Heart left ventricle (tissue), 16 donors: ENCODE measurements around the gene C16orf96. TPM values are rescaled to one million over a fixed set of nuclear protein-coding genes. Genes with fewer than 3 reads are reported as not detected.

Experiments used
- ATAC-seq, 4 donors: fragments of 200-7000 bp; cut with Tn5 transposase; one replicate each; pipeline ENCODE4 v1.9.1; 2020 to 2022; ENCODE audit warnings: moderate library complexity in 4 of 4, mild to moderate bottlenecking in 3 of 4, moderate number of reproducible peaks in 1 of 4
- DNase-seq, 5 donors: peaks; one replicate each; pipeline ENCODE4 v3.0.0-alpha.2; 2020
- H3K27ac ChIP-seq, 12 donors: fragments of 200-600 bp; sonication (generic) in 4 of 12; one replicate each; pipeline versions ENCODE4 v1.5.0 to v1.8.0; 2016 to 2022; ENCODE audit warnings: mild to moderate bottlenecking in 2 of 12
- H3K27me3 ChIP-seq, 9 donors: fragments of 200-600 bp; sonication (generic) in 2 of 9; one replicate each; pipeline versions ENCODE4 v1.5.1 to v1.8.0; 2016 to 2022; ENCODE audit warnings: mild to moderate bottlenecking in 3 of 9
- H3K36me3 ChIP-seq, 9 donors: fragments of 200-600 bp; sonication (generic) in 2 of 9; one replicate each; pipeline versions ENCODE4 v1.5.0 to v1.8.0; 2018 to 2022; ENCODE audit warnings: mild to moderate bottlenecking in 2 of 9
- H3K4me1 ChIP-seq, 12 donors: fragments of 200-600 bp; sonication (generic) in 4 of 12; one replicate each; pipeline versions ENCODE4 v1.5.0 to v1.8.0; 2016 to 2022; ENCODE audit warnings: mild to moderate bottlenecking in 3 of 12
- H3K4me3 ChIP-seq, 12 donors: fragments of 200-600 bp; sonication (generic) in 4 of 12; one replicate each; pipeline versions ENCODE4 v1.5.0 to v1.8.0; 2017 to 2022; ENCODE audit warnings: mild to moderate bottlenecking in 9 of 12, moderate library complexity in 4 of 12
- H3K9me3 ChIP-seq, 12 donors: fragments of 200-600 bp; sonication (generic) in 4 of 12; one replicate each; pipeline versions ENCODE4 v1.5.0 to v1.8.0; 2016 to 2022; ENCODE audit warnings: mild to moderate bottlenecking in 1 of 12
- POLR2A ChIP-seq, 2 donors: fragments of 450-650 bp; IDR thresholded peaks; one replicate each; pipeline ENCODE4 v1.6.1; 2017; ENCODE audit warnings: antibody characterized with exemption in 2 of 2, mild to moderate bottlenecking in 2 of 2, moderate library complexity in 2 of 2
- WGBS, 4 donors: extraction: QIAGEN DNeasy Blood & Tissue Kit in 2 of 4; methylation state at CpG; one replicate each; pipeline versions ENCODE4 v1.1.5 to v1.1.7; 2013 to 2018; 5-methylcytosine and 5-hydroxymethylcytosine counted together
- intact Hi-C, 10 donors: fragments of 100-400 bp; cut with DNase I; formaldehyde crosslinking; loops; one replicate each; pipeline versions ENCODE4 v1.11.1 to v1.14.2; 2022
- polyA plus RNA-seq, 2 donors: library from polyadenylated mRNA; stranded (reverse); fragments of 200-250 nt; gene quantifications; one replicate each; pipeline ENCODE4 v1.2.3, GENCODE V29; 2013
- total RNA-seq, 9 donors: library from RNA; depleted of rRNA in 2 of 9; stranded (reverse); fragments of >200 nt in 2 of 9; fragmentation: NEBNext Ultra II Directional in 3 of 9; extraction: Animal tissue kit (Norgen Biotek cat#: 25700) in 3 of 9; gene quantifications; one replicate each; pipeline versions ENCODE4 v1.1.0 to v1.2.4, GENCODE V29; 2016 to 2023
- TF ChIP-seq, protein P1 (sequence below), 12 donors: fragments of 200-600 bp; sonication (generic) in 4 of 12; IDR thresholded peaks; one replicate each; pipeline versions ENCODE4 v1.5.0 to v1.8.0; 2018 to 2022; ENCODE audit warnings: antibody characterized with exemption in 12 of 12, mild to moderate bottlenecking in 5 of 12
- donor health status: ischemic (EF 13 %, LVEDD 7.1; RV severe dilation, severe dysfunction).
- donor health status: healthy with polysubstance abuse.
- donor health status: DM: no; HTN: yes; CAD: no.
- donor health status: DM: no; HTN: no; CAD: no.
- donor health status: ischemic (EF 25% LVEDD 6.9; RV normal size, moderate dysfunction).
- donor health status: ischemic (EF 25% LVEDD 5.7; RV mildly dilated, moderate dysfunction).
- donor health status: healthy.
- donor health status: DM: yes; HTN: yes; CAD: no.
- donor health status: ischemic (EF 35%, LVEDD 5.7; RV mildly dilated, moderate dysfunction).
- donor health status: nonischemic (EF 11% LVEDD 7.7; RV severe dilation, severe dysfunction).
- donor health status: DM: yes; HTN: yes; CAD: no.
- donor health status: PGD.
- donor health status: ischemic (EF 29% LVEDD 5.4; RV normal size, mild dysfunction).
- donor health status: nonischemic (EF 23%, LVEDD 6.1; RV moderate dilation, normal function).

Gene C16orf96
- total and polyA plus RNA-seq, 11 donors, result 0.01 to 0.19 (median 0.13) TPM; not detected in 2

DNA sequence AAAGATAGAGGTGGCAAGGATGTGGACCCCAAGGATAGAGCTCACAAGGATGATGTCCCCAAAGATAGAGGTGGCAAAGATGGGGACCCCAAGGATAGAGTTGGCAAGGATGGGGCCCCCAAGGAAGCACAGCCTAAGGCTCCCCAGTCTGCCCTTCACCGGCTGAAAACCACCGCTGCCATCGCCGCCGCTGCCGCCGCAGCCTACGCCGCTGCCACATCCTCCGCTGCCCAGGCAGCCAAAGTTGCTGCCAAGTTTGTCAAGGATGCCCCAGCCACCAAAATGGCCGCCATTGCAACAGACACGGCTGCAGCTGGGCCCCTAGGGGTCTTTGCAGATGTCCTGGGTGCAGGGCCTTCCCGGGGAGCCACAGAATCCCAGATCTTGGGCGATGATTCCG lies 19.9 kb downstream of the C16orf96 start:
- Histone ChIP-seq H3K27me3 (no peaks in the 10 kb centered on the region), H3K27ac (no peak overlapping the region), H3K36me3 (no peaks in the 10 kb centered on the region), H3K9me3 (no peaks in the 10 kb centered on the region), H3K4me1 (no peaks in the 10 kb centered on the region), H3K4me3 (no peak overlapping the region)
- no peak for TF ChIP-seq POLR2A (IDR thresholded peaks at IDR 0.05)
- TF ChIP-seq, protein P1, sequence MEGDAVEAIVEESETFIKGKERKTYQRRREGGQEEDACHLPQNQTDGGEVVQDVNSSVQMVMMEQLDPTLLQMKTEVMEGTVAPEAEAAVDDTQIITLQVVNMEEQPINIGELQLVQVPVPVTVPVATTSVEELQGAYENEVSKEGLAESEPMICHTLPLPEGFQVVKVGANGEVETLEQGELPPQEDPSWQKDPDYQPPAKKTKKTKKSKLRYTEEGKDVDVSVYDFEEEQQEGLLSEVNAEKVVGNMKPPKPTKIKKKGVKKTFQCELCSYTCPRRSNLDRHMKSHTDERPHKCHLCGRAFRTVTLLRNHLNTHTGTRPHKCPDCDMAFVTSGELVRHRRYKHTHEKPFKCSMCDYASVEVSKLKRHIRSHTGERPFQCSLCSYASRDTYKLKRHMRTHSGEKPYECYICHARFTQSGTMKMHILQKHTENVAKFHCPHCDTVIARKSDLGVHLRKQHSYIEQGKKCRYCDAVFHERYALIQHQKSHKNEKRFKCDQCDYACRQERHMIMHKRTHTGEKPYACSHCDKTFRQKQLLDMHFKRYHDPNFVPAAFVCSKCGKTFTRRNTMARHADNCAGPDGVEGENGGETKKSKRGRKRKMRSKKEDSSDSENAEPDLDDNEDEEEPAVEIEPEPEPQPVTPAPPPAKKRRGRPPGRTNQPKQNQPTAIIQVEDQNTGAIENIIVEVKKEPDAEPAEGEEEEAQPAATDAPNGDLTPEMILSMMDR (IDR thresholded peaks at IDR 0.05), result no peak
- ATAC-seq (no peak), DNase-seq (no peak)
- intact Hi-C loops, result no loop called here
- WGBS, 4 donors, result 92 to 98% (median 95%) methylated on average over 15 of the region's 15 CpGs

DNA sequence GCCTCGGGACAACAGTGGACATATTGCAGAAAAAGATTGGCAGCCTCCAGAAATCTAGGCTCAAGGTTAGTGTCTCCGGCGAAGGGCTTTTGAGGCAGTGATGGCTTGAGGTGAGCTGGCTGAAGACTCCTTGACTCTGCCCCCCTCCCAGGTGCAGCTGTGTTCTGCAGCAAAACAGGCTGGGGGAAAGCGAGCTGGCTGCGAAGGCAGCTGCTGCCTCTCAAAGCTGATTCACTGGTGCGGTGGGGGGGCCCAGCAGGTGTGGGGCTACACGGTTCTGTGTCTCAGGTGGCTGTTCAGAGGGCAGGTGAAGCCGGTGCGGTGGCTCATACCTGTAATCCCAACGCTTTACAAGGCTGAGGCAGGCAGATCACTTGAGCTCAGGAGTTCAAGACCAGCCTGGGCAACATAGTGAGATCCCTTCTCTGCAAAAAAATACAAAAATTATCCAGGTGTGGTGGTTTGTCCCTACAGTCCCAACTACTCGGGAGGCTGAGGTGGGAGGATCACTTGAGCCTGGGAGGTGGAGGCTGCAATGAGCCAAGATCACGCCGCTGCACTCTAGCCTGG lies 22.9 kb downstream of the C16orf96 start:
- no peak for ATAC-seq
- H3K9me3 ChIP-seq, result no peaks in the 10 kb centered on the region
- no peaks in the 10 kb centered on the region for H3K36me3 ChIP-seq
- no peaks in the 10 kb centered on the region for H3K27me3 ChIP-seq
- TF ChIP-seq, protein P1 (IDR thresholded peaks at IDR 0.05), result no peak
- no peak for TF ChIP-seq POLR2A (IDR thresholded peaks at IDR 0.05)
- no peak overlapping the region for H3K27ac ChIP-seq
- no peak overlapping the region for H3K4me3 ChIP-seq
- 83 to 89% (median 85%) methylated on average over 13 of the region's 13 CpGs for WGBS, 4 donors
- DNase-seq, result no peak
- no peaks in the 10 kb centered on the region for H3K4me1 ChIP-seq
- intact Hi-C loops, result no loop called here

DNA sequence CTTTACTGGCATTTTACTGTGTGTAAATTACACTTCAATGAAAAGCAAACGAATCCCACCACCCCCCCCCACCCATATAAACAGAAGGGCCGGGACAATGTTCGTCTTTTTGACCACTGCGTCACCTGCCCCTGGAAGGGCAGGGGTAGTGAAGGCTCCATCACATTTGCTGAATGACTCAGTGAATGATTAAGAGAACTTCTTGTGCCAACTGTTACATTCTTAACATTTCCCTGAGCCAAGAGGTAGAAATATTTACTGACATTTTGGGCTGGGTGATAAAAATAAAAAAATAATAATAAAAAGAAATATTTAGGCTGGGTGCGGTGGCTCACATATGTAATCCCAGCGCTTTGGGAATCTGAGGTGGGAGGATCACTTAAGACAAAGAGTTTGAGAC lies 24.1 kb downstream of the C16orf96 start:
- Histone ChIP-seq H3K27me3 (no peaks in the 10 kb centered on the region), H3K4me3 (no peak overlapping the region), H3K9me3 (no peaks in the 10 kb centered on the region), H3K4me1 (no peaks in the 10 kb centered on the region), H3K27ac (no peak overlapping the region), H3K36me3 (no peaks in the 10 kb centered on the region)
- DNase-seq (no peak), ATAC-seq (no peak)
- no peak for TF ChIP-seq POLR2A (IDR thresholded peaks at IDR 0.05)
- TF ChIP-seq, protein P1 (IDR thresholded peaks at IDR 0.05), result no peak
- WGBS, 4 donors, result 67 to 79% (median 75%) methylated on average over 6 of the region's 6 CpGs
- intact Hi-C loops, result loop anchor here in 3 of 10 donors (10.0 kb wide), 2 partner anchors 65 to 75 kb away; no protein-coding TSS in a partner anchor

DNA sequence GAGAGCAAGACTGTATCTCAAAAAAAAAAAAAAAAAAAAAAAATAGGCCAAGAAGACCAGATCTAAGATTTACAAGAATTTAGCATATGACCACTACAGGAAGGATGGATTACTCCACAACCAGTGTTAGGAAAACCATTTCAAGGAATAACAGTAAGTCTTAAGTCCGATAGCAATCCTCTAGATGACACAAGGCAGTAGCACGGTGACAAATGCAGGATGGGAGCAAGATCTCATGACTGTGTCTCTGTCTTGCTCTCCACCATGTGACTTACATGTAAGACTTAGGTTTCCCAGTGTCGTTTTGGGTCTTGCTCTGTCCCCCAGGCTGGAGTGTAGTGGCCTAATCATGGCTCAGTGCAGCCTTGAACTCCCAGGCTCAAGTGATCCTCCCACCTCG lies 27.8 kb downstream of the C16orf96 start:
- ATAC-seq (no peak), DNase-seq (no peak)
- intact Hi-C loops, result loop anchor here in 4 of 10 donors (2.0 to 10.0 kb wide), 3 partner anchors 69 to 79 kb away; no protein-coding TSS in a partner anchor
- TF ChIP-seq POLR2A (IDR thresholded peaks at IDR 0.05), result no peak
- TF ChIP-seq, protein P1 (IDR thresholded peaks at IDR 0.05), result no peak
- Histone ChIP-seq H3K36me3 (no peaks in the 10 kb centered on the region), H3K4me3 (no peak overlapping the region), H3K27ac (no peak overlapping the region), H3K9me3 (peaks cover 0 to 8% (median 0%) of the 10 kb centered on the region in 12 donors), H3K4me1 (no peaks in the 10 kb centered on the region), H3K27me3 (no peaks in the 10 kb centered on the region)
- 87 to 91% (median 89%) methylated on average over 4 of the region's 4 CpGs for WGBS, 4 donors
